HG02973 (cell line): ENCODE data around the gene RABGAP1.

Source experiments
- ATAC-seq: cut with Tn5 transposase; IDR thresholded peaks from one replicate; pipeline ENCODE4 v1.9.1; 2021; ENCODE audit warnings: moderate library complexity; ENCODE audit not compliant: unreplicated experiment

Gene RABGAP1

DNA sequence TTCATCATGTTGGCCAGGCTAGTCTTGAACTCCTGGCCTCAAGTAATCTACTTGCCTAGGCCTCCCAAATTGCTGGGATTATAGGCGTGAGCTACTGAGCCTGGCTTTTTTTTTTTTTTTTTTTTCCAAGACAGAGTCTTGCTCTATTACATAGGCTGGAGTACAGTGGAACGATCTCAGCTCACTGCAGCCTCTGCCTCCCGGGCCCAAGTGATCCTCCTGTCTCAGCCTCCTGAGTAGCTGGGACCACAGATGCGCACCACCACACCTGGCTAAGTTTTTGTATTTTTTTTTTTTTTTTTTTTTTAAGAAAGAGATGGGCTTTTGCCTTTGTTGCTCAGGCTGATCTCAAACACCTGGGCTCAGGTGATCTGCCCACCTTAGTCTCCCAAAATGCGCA, 66.4 kb downstream of the RABGAP1 start:
- no peak for ATAC-seq

DNA sequence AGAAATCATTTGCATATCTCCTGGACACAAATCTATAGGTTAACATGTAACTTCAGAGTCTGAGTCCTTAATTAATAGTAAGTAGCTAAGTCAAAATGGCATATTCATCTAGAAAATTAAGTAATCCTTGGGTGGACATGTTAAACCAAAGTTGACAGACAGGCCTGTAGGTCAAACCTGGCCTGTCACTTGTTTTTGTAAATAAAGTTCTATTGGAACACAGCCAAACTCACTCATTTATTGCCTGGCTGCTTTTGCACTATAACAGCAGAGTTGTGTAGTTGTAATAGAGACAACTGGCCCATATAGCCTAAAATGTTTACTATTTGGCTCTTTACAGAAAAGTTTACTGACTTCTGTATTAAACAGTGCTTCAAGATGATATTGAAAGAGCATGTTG, 68.1 kb downstream of the RABGAP1 start:
- ATAC-seq, result no peak

GRCh38 chr9:123011380-123011779, 70.6 kb downstream of the RABGAP1 start:
- no peak for ATAC-seq

DNA sequence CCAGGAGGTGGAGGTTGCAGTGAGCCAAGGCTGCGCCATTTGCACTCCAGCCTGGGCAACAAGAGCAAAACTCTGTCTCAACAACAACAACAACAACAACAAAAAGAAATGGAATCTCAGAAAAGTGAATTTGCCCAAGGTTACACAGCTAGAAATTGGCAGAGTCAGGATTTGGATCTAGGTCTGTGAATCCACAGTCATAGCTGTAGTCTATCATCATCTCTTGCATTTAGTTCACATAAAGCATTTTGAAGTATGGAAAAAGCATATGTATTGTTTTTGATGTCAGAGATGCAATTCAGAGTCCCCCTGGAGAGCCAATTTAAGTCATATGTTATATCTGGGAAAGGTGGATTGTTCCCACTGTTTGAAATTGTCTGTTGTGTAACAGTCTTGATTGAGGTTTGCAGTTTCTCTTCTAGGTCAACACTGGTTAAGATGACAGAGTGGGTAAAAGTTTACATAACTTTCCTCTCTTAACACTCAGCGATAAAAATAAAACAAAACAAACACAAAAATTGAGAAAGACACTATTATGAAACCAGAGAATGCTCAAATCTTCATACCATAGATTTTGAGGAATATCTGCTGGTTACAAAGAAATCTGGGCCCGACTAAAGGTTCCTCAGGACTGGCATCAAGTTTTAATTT, 71.2 kb downstream of the RABGAP1 start:
- no peak for ATAC-seq

DNA sequence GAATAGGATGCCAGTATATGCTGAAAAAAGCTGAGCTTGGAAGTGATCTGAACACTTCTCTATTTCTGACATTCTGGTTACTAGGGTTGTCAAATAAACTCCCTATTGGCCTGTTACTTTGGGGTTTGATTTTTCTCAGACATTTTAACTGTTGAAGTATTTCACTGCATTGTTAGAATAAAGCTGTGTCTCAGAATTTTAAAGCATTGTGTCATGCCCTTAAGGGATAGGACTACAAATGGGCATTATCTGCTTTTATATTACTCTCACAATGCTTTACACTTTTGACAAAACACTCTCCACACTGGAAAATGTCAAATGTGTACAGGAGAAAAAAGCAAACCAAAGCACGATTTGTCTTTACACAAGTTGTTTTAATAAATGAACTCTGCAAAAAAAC, 75.8 kb downstream of the RABGAP1 start:
- no peak for ATAC-seq

- no peak for ATAC-seq
Observed at GRCh38 chr9:123020796-123021195, 80.0 kb downstream of the RABGAP1 start.

DNA sequence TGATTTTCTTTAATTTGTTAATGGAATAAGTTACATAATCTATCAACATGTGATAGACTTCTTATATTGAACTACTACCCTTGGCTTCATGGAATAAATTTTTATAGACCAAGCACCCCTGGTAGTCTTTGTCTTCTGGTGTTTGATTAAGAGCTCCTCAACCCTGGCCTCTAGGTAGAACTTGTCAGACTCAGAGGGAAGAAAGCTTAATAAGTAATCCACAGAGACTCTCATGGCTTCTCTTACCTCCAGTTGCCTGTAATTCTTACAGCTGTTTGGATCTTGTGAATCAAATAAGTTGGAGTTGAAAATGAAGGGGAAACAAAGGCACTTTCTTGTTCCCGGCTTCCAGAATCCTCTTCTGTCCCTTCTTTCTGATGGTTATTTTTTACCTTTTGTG, 85.6 kb downstream of the RABGAP1 start:
- ATAC-seq, result no peak

- no peak for ATAC-seq
Observed at GRCh38 chr9:123027517-123027916, 86.7 kb downstream of the RABGAP1 start.

- ATAC-seq, result no peak
Observed at GRCh38 chr9:123028136-123028535, 87.3 kb downstream of the RABGAP1 start.

GRCh38 chr9:123028973-123029372, 88.2 kb downstream of the RABGAP1 start:
- no peak for ATAC-seq

- no peak for ATAC-seq
Observed at GRCh38 chr9:123031963-123032362, 91.1 kb downstream of the RABGAP1 start.

DNA sequence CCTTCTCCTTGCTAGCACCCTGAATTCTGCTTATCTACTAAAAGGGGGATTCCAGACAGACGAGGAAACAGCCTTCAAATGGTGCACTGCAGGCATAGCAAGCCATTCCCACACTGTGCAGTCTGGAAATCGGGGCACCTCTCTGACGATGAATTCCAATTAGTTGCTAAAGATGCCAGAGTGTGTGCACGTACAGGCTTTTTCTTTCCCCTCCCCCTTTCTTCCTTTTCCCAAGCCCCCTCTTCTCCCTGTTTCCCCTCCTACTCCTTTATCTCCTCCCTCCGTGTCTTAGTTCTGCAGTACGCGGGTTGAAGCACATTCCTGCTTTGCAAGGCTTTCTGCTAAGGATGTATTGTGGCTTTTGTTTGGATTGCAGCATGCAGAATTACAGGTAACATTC, 92.5 kb downstream of the RABGAP1 start, which contains the start of gene GPR21:
GPR21 (plus strand) TSS at position 316 of the 400 bp plus-strand sequence. CDS start 900 bp downstream, outside the sequence.
- ATAC-seq, result no peak

DNA sequence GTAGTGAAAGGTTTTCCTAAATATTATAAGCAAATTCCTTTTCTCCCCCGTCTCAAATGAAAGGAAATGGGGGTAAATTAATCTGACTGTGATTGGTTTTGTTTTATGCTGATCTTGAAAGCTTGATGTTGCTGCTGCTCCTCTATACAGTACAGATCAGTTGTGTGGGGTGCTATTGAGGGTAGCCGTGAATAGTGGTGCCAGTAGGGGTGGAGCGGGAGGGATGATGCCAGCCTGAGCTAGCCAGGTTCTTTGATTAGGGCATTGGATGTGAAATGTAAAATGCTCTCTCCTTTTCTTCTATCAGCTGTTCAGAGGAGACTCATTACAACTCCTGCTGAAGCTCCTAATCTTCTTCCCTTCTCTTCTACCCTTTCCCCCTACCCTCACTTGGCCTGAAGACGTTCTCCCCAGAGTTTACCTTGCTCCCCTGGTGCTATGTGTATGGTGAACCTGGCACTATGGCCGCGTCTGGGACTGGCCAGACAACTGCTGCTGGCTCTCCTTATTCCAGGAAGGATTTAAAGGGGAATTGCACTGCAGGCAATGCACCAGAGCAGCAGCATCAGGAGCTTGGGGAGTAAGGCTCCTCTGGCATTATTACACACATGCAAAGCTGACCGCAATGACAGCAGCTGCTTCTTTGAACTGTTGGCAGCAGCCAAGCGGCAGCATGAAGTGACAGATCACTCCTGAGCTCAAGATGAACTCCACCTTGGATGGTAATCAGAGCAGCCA, 93.2 kb downstream of the RABGAP1 start:
- ATAC-seq, result no peak

GRCh38 chr9:123034881-123035510, 94.2 kb downstream of the RABGAP1 start:
- ATAC-seq, result no peak

DNA sequence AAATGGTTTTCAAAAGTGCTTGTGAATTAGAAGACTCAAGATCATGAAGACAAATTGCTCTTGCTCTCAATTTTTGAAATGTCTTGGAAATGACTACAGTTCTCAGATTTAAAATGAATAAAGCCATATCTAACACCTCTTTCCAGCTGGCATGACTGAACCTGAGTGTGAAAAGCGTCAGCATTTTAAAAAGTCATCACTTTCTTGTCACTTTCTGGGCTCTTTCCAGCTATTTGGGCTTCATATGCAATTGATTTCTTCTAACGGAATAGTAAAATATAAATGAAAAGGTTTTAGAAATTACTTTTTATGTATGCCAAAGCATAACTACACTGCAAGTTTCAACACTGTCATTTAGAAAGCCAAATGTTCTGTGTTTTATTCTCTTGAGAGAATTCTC, 95.0 kb downstream of the RABGAP1 start:
- ATAC-seq, result no peak

DNA sequence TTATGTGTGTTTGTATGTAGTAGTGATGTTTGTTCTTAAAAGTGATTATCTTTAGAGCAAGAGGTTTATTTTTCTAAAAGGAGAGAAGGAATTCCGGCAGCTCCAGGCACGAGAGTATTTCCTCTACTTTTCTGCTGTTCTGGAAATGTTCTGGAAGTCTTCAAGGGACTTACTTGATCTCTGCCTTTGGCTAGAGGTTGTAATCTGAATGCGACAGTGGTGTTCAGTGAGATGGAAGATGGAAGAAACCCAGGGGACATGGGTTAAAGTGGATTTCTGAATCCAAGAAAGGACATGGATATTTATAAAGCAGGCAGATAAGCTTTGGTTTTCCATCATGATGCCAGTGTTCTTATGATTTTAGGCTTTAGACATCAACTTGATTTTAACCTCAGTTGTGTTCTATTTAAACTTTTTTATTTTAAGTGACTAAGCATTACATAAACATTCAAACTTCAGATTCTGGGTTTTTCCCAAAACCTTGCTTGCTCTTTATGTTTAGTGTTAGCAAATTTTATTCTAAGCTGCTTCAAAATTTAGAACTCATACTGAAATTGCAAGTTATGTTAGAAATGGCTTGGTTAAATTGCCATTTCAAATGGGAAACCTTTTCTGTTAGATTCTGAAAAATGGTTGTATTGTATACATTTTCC, 96.2 kb downstream of the RABGAP1 start:
- no peak for ATAC-seq

DNA sequence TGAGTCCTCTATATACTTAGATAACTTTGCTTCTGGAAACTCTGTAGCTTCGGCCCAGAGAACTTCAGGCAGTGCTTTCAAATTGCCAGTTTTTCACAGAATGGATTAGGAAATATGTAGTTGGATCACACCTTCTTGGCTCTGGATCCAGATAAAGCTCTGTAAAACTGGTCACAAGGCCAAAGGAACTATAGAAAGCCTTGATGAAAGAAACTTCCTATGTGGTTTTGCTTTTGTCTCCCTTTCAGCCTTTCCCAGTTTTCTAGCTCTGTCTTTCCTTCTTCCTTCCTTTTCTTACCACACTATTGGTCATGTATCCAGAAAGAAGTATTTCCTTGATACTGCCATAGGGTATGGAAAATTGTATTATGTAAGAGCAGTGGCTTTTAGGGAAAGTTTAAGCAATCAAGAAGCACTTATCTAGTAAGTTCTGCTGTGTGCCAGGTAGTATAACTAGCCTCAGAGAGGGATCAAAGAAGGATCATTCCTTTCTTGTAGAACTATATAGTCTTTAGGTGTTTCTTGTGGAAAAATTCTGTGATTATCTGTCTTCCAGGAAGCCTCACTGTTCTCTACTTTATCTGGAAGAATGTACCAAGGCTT, 98.9 kb downstream of the RABGAP1 start:
- no peak for ATAC-seq

DNA sequence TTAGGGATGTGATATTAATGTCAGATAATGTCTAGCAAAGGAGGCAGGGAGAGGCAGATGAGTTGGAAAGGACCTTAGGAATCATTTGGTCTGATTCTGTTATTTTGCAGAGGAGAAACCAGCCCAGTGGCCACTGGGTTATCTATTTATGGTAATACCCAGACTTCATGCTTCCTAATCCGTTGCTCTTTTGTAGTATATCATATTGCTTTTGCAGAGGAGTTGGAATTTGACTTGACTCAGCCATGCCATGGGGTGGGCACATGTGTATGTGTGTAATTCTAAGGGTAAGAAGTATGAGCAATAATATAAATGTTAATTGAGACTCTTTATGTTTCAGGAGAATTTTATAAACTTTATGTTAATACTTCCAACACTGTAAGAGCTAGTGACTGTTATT, 100.0 kb downstream of the RABGAP1 start:
- ATAC-seq, result no peak

- ATAC-seq, result no peak
Observed at GRCh38 chr9:123041489-123041888, 100.7 kb downstream of the RABGAP1 start.

DNA sequence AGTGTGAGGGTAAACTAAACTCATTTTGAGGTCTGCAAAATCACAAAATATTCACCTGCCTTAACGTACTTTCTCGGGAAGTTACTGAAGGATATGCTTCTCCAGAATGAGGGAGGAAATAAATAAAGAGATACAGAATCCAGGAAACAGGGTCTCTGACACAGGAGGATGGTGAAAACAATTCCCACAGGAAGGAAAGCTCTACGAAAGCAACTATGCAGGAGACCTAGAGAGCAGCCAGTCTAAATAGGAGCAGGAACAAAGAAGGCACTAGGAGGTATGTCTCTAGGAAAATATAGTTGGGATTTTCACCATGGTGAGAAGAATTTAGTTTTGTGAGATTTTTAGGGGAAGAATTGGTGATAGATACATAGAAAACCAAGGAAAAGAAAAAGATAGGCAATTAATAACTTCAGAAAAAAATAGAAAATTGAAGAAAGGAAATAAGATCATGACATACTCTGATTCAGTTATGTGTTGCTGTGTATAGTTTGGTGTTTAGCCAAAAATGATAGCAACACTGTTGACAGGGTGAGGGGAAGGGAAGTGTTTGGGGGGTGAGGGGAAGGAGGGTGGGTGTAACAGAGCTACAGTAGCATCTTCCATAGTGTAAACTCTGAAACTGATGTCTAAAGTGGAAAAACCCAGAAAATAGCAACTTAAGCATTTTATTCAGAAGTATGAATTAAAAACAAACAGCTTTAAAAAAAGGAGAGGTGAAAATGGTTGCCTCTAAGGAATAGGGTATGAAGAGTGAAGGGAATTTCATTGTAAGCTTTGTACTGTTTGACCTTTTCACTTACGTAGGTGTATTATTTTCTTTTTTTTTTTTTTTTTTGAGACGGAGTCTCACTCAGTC, 102.5 kb downstream of the RABGAP1 start:
- ATAC-seq, result no peak
